Measurements from ENCODE around the gene IBA57.
A peak's percentile ranks its signal among the peaks of the same experiment; 100 is the strongest.

The IBA57 gene

GRCh38 chr1:228145463-228146416 lies 19.9 kb upstream of the IBA57 start:
- DNase-seq, result no peak

- no peak for DNase-seq
These were observed 19.0 kb upstream of the IBA57 start for GRCh38 chr1:228146417-228147150.

GRCh38 chr1:228147151-228147693 lies 18.4 kb upstream of the IBA57 start:
- DNase-seq, result no peak

GRCh38 chr1:228147768-228148167 lies 17.8 kb upstream of the IBA57 start:
- no peak for DNase-seq

GRCh38 chr1:228148196-228148861 lies 17.3 kb upstream of the IBA57 start:
- no peak for DNase-seq

GRCh38 chr1:228148935-228149405 lies 16.6 kb upstream of the IBA57 start:
- no peak for DNase-seq

GRCh38 chr1:228149406-228150119 lies 16.0 kb upstream of the IBA57 start, which contains the start of gene GJC2:
Gene GJC2, plus strand, starts transcription at chr1:228149930. Its CDS starts 7,829 bp downstream, at chr1:228157759.
- DNase-seq, result peak; percentile 20

- DNase-seq, result peak; percentile 23
These were observed 15.5 kb upstream of the IBA57 start for GRCh38 chr1:228150120-228150460.

- peak; percentile 25 for DNase-seq
These were observed 15.0 kb upstream of the IBA57 start for GRCh38 chr1:228150461-228151179.

- no peak for DNase-seq
These were observed 14.3 kb upstream of the IBA57 start for GRCh38 chr1:228151180-228151925.

- DNase-seq, result no peak
These were observed 13.3 kb upstream of the IBA57 start for GRCh38 chr1:228152097-228152917.

- DNase-seq, result no peak
These were observed 12.7 kb upstream of the IBA57 start for GRCh38 chr1:228152918-228153258.

- DNase-seq, result no peak
These were observed 11.5 kb upstream of the IBA57 start for GRCh38 chr1:228154021-228154669.

- no peak for DNase-seq
These were observed 10.7 kb upstream of the IBA57 start for GRCh38 chr1:228154670-228155571.

GRCh38 chr1:228155596-228156514 lies 9.7 kb upstream of the IBA57 start:
- no peak for DNase-seq

- no peak for DNase-seq
These were observed 9.1 kb upstream of the IBA57 start for GRCh38 chr1:228156515-228156881.
